Measurements from ENCODE around the gene SMIM29.

SMIM29 gene

DNA sequence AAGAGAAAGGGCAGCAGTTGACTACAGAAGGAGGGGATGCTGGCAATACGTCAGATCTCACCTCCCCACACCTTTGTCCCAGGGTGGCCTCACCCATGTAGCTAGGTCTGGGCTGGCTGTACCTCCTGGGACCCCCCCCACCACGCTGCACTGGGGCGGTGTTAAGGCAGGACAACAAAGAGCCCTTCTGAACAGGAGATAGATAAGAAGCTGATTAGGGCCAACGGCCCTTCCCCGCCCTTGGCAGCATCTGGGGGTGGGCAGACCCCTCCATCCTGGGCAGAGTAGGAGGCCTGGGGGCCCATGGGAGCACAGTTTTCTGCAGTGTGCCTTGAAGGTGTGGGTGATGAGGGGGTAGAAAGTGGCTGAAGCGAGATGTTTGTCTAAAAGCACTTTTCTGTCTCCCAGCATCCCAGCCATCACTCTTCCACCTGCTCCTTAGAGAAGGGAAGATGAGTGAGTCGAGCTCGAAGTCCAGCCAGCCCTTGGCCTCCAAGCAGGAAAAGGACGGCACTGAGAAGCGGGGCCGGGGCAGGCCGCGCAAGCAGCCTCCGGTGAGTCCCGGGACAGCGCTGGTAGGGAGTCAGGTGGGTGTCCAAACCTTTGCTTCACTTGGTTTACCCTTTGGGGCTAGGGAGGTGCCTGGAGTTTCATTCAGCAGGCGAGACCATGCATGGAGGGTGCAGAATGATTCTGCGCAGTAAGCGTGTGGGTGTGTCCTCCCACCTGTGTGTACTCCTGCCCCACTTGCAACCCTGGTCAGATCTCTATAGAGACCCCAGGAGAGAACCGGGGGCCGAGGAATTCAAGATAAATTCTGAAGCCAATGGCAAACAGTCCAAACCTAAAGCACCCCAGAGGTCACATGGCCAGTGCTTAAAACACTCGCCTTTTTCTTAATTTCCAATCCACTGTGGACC, 8.2 kb downstream of the SMIM29 start:
- DNase-seq (ENCODE audit: low read depth): no peak

DNA sequence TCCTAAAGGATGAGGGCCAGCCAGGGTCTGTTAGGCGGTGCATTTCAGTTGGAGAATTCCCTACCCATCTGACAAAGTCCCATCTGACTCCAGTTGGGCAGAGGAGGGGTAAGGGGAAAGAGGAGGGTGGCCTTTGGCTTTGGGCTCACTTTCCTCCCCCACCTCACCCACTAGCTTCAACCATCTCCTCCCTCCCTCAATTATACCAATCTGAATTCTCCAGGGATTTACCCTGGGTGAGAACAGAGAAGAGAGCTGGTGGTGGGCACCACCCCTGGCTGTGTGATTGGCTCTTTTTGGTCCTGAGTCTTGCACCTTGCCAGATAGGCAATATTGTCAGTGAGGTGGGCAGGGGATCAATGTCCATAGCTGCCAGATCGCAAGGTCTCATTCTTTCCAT, 8.9 kb downstream of the SMIM29 start:
- no peak for DNase-seq (ENCODE audit: low read depth)

DNA sequence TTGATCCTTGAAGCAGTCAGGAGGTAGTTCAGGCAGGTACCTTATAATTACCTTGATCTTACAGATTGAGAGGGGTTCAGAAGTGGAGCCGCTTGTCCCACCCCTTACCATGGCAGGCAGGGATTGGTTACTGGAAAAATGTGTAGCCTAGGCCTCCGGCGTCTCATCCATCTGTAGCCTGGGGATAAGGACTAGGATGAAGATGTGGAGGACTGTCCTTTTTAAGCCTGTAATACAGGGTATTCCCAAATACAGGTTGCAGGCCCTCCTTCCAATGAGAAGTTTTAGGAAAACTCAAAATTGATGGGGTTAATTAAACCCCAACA, 9.3 kb downstream of the SMIM29 start:
- no peak for DNase-seq (ENCODE audit: low read depth)

DNA sequence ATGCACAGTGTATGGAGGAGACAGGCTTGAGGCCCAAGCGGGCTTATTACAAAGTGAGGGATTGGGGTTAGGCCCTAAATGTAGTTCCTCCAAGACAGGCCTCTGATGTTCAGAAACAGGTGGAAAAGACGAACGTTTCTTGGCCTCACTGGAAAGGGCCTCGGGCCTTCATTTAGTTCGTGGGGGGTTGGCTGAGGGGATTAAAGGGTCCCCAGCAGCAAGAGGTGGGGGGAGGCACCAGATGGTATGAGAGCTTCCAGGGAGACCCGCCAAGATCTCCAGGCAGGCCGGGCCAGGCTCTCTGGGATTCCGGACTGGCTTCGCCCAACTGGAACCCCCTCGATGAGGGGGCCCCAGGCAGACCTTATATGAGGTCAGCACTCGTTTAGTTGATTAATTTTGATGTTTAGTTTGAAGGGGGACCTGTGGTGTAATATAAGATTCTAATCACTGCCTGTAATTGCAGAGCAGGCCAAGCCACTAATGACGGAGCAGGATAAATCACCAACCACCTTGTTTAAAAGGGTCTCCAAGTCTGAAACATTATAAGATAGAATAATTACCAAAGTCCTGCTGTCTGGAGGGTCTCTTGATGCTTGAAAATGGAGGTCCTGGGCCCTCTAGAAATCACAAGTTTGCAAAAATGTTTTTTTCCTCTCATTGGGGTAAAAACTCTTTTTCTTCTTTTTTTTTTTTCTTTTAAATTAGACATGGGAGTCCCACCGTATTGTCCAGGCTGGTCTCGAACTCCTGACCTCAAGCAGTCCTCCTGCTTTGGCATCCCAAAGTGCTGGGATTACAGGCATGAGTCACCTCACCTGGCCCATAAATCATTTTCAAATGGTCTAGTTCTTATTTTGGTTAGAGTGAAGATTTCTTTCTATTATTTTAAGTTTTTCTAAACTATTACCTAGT, 10.0 kb downstream of the SMIM29 start:
- no peak for DNase-seq (ENCODE audit: low read depth)

DNA sequence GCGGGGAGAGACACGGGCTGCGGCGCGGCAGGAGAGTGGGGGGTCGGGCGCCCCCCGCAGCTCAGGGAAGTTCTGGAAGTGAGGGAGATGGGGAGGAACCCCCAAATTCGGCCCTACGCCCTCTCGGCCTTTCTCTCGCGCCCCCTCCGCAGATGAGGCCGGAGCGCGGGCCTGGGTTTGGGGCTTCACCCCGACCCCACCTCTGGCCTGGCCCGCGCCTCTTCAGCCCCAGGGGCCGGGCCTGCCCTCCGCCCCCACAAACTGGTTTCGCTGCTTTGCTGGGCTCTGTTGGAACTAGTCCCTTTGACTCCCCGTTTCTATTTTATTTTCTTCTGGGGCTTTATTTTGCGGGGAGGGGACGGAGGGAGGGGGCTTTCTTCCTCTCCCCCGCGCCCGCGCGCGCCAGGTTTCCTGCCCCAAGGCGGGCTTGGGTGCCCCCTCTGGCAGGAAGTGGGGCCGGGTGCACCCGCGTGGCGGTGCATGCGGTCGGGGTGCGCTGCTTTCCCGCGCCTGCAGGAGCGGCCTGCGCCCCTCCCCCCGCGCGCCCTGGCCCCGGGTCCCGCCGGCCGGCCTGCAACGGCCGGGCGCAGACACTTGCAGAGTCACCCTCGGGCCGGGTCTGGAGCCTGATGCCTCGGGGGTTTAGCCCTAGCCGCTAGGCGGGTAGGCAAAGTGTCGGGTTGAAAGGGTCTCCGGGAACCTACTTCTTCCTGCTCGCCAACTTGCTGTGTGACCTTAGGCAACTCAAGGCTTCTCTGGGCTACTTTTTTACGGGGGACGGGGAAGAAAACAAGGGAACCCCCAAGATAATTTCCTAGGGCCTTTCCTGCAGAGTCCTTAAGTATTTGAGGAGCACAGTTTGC, 10.9 kb downstream of the SMIM29 start:
- peak; percentile 61 for DNase-seq (ENCODE audit: low read depth)

DNA sequence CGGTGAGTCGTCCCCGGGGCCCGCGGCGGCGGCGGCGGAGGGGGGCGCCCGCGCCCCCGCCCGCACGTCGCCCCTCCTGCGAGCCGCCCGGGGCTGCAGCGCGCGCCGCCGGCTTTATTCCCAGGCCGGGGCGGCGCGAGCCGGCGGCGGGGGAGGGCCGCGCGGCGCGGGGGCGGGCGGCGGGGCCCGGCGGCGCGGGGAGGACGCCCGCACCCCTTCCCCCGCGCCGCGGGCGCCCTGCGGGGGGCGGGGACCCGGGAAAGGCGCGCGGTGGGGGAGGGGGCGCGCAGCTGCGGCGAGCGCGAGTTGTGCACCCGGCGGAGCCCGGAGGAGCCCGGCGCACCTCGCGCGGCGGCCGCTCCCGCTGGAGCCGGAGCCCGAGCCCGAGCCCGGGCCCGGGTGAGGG, 11.5 kb downstream of the SMIM29 start:
- no peak for DNase-seq (ENCODE audit: low read depth)

DNA sequence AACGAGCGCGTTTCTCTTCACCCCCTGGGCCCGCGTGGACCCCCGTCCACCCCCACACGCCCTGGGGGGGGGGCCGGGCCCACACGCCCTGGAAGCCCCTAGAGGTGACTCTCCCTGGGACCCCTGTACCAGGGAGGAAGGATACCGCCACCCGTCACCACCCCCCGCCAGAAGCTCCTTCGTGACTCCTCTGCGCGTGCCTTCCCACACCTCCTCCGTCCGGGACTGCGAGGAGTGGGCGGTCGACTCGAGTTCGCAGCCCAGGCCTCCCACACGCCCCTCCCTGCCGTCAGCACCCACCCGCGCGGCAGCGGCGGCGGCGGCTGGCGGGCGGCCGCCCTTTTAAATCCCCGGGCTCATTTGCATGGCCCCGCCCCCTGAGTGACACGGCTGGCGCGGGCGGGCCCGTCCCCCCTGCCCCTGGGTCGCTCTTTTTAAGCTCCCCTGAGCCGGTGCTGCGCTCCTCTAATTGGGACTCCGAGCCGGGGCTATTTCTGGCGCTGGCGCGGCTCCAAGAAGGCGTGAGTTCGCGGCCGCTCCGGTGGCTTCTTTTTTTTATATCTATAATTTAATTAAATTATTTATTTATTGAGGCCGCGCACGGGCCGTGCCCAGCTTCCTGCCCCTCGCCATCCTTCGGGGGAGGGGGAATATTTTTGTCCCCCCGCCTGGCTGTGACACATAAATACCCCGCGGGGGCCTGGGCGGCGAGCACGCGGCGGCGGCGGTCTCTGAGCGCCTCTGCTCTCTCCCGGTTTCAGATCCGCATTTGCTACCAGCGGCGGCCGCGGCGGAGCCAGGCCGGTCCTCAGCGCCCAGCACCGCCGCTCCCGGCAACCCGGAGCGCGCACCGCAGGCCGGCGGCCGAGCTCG, 12.1 kb downstream of the SMIM29 start, which contains the start of gene HMGA1:
TSS of gene HMGA1 (plus strand) at position 431 of the 873 bp plus-strand sequence. CDS start 3,908 bp downstream, outside the sequence.
- DNase-seq (ENCODE audit: low read depth): peak; percentile 88

DNA sequence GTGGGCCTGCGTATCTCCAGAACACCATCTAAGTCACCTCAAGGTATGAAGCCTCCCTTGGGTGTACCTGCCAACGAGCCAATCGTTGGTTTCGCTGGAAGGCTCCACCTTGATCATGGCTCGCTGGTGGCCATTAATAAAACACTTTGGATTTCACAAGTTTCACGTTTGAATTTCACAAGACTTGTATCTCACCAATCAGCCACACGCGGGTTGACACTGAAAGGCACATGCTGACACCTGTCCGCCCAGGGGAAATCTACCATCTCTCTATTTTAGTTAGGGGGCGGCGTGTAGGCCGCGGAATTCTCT, 12.7 kb downstream of the SMIM29 start:
- peak; percentile 44 for DNase-seq (ENCODE audit: low read depth)

DNA sequence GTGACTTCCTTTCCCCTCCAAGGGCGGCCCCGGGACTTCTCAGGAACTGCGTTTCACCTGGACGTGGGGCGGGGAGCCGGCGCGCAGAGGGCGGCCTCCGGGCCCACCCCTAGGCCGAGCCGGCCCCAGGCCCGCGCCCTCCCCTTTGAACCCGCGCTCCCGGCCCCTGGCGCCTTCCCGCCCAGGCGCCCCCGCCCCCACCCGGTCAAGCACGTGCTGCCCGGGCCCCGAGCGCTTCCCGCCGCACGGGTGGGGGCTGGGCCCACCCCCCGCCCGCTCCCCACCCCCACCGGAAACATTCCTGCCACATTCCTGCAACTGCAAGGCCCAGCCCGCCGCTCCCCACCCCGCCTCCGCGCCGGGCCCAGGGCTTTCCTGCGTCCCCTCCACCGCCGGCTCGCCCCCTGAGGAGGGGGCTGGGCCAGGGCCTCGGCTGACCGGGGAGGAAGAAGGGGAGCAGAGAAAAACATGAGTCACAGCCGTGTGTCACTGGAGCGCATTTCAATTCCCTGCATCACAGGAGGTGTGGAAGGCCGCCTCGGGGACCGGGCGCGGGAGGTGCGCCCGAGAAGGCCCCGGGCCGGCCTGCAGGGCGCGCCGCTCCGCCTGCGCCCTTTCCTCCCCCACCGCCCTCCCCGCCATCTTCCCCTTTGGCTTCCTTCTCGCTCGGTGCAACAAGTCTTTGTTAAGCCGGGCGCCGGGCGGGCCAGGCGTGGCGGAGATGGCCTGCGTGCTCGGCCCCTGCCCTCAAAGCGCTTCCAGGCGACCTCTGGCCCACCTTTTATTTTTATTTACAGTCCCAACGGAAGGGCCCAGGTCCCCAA, 13.3 kb downstream of the SMIM29 start:
- DNase-seq (ENCODE audit: low read depth): peak; percentile 39

DNA sequence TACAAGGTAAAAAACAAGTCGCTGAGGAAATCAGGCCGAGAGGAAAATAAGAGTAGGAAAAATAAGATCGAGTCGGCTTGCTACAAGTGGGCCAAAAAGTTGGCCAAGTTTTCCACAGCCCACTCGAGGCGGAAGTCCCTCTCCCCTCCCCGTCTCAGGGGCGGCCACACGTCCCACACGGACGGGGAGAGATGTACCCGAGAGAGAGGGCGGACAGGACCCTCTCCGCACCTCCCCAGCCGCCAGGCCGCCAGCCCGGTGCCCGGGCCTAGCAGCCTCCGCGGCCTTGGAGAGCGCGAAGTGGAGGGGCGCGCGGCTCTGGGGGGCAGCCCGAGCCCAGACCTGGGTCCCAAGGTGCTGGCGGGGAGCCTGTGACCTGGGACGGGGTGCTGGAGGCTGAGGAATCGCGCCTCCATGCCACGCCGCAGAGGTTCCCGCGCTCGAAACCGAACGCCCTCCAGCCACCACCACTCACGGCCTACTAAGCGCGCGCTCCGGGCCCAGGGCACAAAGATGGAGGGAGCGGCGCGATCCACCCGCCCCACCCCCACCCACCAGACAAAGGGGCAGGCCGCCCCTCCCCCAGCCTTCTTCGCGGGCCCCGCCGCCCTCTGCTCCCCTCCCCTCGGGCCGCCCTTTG, 14.0 kb downstream of the SMIM29 start:
- no peak for DNase-seq (ENCODE audit: low read depth)

DNA sequence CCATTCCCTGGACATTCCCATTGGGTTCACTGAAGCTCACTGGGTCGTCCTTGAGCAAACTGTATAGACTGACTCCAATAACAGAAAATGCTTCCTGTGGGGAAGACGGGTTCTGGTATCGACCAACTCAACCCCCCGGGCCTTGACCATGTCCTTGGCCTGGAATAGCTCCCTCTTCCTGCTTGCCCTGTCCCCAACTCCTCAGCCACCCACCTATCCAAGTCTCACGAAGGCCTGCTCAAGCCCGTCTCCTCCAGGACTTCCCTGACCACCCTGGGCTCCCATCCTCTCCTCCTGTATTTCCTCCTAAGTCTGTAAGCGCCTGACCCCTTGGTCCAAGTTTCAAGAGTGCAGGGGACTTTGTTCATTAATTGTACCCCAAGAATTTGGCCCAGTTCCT, 14.9 kb downstream of the SMIM29 start:
- DNase-seq (ENCODE audit: low read depth): no peak

DNA sequence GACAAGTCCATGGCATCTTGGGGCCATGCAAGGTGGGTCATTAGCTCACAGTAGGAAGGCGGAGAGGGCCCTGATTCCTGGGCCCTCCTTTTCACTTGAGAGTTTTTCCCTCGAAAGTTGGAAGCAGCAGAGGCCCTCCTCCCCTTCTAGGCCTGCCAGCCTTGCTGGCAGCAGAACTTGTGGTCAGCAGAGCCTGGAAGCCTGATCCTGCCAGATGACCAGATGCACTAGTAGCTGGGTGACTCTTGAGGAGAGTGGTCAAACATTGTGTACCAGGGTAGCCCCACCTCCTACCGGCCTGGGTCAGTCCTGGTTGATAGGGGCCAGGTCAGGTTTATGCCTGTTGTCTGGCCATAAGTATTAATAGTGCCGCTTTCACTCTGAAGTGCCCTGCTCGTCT, 15.9 kb downstream of the SMIM29 start:
- DNase-seq (ENCODE audit: low read depth): no peak

DNA sequence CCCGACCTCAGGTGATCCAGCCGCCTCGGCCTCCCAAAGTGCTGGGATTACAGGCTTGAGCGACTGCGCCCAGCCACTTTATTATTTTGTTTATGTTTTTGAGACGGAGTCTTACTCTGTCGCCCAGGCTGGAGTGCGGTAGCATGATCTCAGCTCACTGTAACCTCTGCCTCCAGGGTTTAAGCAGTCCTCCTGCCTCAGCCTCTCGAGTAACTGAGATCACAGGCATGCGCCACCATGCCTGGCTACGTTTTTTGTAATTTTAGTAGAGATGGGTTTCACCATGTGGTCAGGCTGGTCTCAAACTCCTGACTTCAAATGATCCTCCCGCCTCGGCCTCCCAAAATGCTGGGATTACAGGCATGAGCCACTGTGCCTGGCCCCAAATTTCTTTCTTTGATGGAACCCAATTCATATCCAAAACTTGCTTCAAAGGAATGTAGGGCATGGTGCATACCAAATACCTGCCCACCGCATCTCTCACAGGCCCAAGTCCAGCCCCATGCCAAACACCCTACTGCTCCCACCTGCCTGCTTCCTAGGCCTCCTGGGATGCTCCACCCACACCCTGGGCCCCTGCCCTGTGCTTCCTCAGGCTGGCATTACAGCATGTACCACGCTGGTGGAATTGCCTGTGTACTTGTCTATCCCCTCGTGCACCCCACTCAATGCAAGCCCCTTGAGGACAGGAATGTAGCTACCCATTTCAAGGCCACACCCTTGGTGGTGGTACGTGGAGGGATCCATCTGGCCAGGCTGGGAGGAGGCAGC, 17.1 kb downstream of the SMIM29 start:
- no peak for DNase-seq (ENCODE audit: low read depth)

DNA sequence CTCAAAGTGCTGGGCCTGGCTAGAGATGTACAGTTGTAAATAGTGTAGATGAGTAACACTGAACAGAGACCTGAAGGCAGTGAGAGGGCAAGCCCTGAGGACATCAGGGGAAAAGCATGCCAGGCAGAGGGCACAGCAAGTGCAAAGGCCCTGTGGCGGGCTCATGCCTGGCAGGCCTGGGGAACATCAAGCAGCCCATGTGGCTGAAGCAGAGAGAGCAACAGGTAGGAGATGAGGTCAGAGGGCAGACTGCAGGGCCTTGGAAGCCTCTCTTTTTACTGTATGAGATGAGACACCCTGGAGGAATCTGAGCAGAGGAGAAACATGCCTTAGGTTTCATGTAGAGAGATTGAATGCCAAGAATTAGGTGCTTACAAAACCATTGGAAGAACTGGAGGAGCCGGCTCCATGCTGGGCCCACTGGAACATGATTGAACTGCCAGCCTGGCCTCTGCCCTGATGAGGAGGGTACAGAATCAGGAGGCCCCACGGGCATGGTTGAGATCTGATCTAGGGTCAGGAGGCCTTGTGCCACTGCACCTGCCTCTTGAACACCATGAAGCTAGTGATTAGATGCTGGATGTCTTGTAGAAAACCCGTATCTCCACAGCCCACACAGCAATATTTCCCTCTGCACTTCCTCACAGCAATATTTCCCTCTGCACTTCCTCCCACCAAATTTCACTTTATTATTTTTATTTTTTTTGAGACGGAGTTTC, 18.0 kb downstream of the SMIM29 start:
- no peak for DNase-seq (ENCODE audit: low read depth)

DNA sequence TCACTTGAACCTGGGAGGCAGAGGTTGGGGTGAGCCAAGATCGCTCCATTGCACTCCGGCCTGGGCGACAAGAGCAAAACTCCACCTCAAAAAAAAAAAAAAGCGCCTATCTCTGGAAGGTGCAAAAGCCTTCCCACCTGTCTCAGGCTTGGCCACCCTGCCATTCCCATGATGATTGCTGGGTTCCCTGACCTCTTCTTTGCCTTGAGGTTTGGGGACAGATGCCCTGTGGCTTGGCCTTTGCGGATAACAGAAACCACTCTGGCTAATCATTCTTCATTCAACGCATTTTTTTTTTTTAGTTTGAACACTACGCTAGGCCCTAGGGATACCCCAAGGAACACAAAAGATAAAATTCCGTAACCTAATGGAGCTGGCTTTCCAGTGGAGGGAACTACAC, 18.9 kb downstream of the SMIM29 start:
- no peak for DNase-seq (ENCODE audit: low read depth)

DNA sequence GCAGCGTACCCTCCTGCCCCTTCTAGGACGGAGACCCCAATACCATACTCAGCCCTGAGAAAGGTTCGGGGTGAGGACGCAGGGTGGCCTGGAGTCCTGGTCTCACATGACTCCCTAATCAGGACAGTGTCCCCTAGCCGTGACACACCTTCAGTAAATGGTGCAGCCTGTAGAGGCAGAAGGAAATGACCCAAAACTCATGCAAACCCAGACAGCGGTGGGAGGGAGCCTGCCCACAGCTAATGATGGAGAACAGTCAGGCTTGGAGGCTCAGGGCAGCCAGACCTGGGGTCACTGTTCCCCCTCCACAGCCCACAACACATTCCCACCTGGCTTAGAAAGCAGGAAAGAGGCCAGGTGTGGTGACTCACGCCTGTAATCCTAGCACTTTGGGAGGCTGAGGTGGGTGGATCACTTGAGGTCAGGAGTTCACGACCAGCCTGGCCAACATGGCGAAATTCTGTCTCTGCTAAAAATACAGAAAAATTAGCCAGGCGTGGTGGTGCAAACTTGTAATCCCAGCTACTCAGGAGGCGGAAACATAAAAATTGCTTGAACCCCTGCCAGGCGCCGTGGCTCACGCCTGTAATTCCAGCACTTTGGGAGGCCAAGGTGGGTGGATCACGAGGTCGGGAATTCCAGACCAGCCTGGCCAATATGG, 20.9 kb downstream of the SMIM29 start:
- no peak for DNase-seq (ENCODE audit: low read depth)

DNA sequence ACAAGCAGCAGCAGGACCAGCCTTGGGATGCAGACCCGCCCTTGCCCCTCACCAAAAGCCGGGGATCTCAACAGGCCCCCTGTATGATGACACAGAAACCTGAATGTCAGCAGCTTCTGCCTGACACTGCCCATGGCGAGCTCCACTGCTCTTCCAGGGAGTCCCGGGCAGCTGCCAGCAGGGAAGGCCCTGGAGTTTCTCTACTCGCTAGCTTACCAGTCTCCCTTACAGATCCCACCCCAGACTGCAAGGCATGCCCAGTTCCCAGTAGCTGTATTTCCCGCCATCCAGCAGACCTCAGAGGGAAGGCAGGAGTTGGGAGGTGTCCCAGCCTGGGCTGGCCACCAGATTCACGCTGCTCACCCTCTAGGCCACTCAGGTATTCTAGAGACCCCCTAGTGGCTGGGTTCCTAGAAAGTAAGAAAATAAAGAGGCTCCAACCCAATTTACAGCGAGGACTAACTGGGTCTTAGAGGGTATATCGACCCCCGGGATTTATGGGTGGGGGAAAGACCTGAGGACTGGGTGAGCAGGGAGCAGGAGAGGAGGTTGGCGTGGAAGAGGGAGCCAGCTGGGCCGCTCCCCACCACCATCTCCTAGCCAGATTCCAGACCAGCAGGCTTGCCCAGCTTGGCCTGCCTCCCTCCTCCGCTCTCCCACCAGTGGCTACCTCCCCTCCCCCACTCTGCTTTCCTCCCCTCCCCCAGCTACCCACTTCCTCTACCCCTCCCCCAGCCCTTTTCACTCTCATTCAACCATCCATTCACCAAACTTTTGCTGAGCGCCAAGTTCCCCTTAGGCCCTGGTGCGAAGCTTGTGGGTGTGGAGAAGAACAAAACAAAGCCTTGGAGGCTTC, 21.8 kb downstream of the SMIM29 start:
- DNase-seq (ENCODE audit: low read depth): no peak
